SK-N-SH (cell line): ENCODE data around the gene LTK. TPM values are rescaled to one million over a fixed set of nuclear protein-coding genes. Genes with fewer than 3 reads are reported as not detected.

Source experiments
- CTCF ChIA-PET: fragments of 300-600, 350-600 bp; formaldehyde crosslinking; extraction: SDS; loops from one replicate; lab custom pipeline; 2021; lab: Yijun Ruan, JAX
- POLR2A ChIA-PET: fragments of 350-600 bp; sonication (Branson Sonifier 250); formaldehyde crosslinking; extraction: SDS; loops from one replicate; lab custom pipeline; 2020; ENCODE audit warnings: antibody characterized with exemption, inconsistent platforms; lab: Yijun Ruan, JAX
- DNase-seq: peaks from one replicate; pipeline ENCODE4 v3.0.0; 2012
- H2AFZ ChIP-seq: fragments of 200-600 bp; sonication (generic); 2 replicates; pipeline ENCODE4 v1.8.1; 2016; ENCODE audit warnings: antibody characterized with exemption, mild to moderate bottlenecking, low read depth
- H3F3A ChIP-seq: fragments of 200-600 bp; sonication (generic); replicated peaks from 2 replicates; pipeline ENCODE3; 2016; ENCODE audit warnings: antibody characterized with exemption, mild to moderate bottlenecking; ENCODE audit not compliant: insufficient read depth
- H3K27ac ChIP-seq, 2 experiments: fragments of 200-500 bp in 1 of 2; fragments of 200-600 bp in 1 of 2; sonication (Bioruptor generic) in 1 of 2; sonication (generic), shearing (Covaris generic) in 1 of 2; 2 replicates each; pipeline versions ENCODE4 v1.5.1 to v1.6.1; 2014 to 2016; ENCODE audit warnings: low read depth in 2 of 2, inconsistent platforms in 1 of 2, low read length in 1 of 2, mild to moderate bottlenecking in 1 of 2, mixed read lengths in 1 of 2
- H3K27me3 ChIP-seq: fragments of 200-600 bp; sonication (generic), shearing (Covaris generic); 2 replicates; pipeline ENCODE4 v1.6.1; 2016; ENCODE audit warnings: mixed run types; ENCODE audit not compliant: insufficient read depth
- H3K36me3 ChIP-seq, 2 experiments: fragments of 200-500 bp in 1 of 2; fragments of 200-600 bp in 1 of 2; sonication (Bioruptor generic) in 1 of 2; sonication (generic) in 1 of 2; replicated peaks in 1 of 2; 2 replicates each; pipeline versions ENCODE3 to v1.5.1; 2014 to 2016; ENCODE audit warnings: low read length in 1 of 2, mild to moderate bottlenecking in 1 of 2; ENCODE audit not compliant: insufficient read depth in 2 of 2, control insufficient read depth in 1 of 2
- H3K4me1 ChIP-seq, 2 experiments: fragments of 200-500 bp in 1 of 2; fragments of 200-600 bp in 1 of 2; sonication (Bioruptor generic) in 1 of 2; sonication (generic), shearing (Covaris generic) in 1 of 2; 2 replicates each; pipeline versions ENCODE4 v1.5.1 to v1.6.1; 2014 to 2016; ENCODE audit warnings: low read depth in 1 of 2, low read length in 1 of 2, mixed run types in 1 of 2; ENCODE audit not compliant: insufficient read depth in 2 of 2, control insufficient read depth in 1 of 2
- H3K4me2 ChIP-seq: fragments of 200-600 bp; sonication (generic), shearing (Covaris generic); 2 replicates; pipeline ENCODE4 v1.6.1; 2017; ENCODE audit warnings: mixed run types
- H3K4me3 ChIP-seq, 2 experiments: fragments of 200-500 bp in 1 of 2; fragments of 200-600 bp in 1 of 2; sonication (Bioruptor generic) in 1 of 2; sonication (generic), shearing (Covaris generic) in 1 of 2; 2 replicates each; pipeline versions ENCODE4 v1.5.1 to v1.8.1; 2014 to 2016; ENCODE audit warnings: low read depth in 2 of 2, inconsistent platforms in 1 of 2, low read length in 1 of 2, mild to moderate bottlenecking in 1 of 2, mixed read lengths in 1 of 2, moderate library complexity in 1 of 2
- H3K79me2 ChIP-seq: fragments of 200-600 bp; sonication (generic); 2 replicates; pipeline ENCODE4 v1.8.1; 2017; ENCODE audit warnings: mild to moderate bottlenecking; ENCODE audit not compliant: insufficient read depth
- H3K9ac ChIP-seq: fragments of 200-600 bp; sonication (generic); 2 replicates; pipeline ENCODE4 v1.6.1; 2017; ENCODE audit warnings: mixed run types
- H3K9me2 ChIP-seq: fragments of 200-600 bp; sonication (generic); 2 replicates; pipeline ENCODE4 v1.6.1; 2017; ENCODE audit warnings: mixed run types
- H3K9me3 ChIP-seq: fragments of 200-600 bp; sonication (generic); 2 replicates; pipeline ENCODE4 v1.6.1; 2017; ENCODE audit warnings: mixed run types, mild to moderate bottlenecking, moderate library complexity
- H4K20me1 ChIP-seq: fragments of 200-600 bp; sonication (generic); 2 replicates; pipeline ENCODE4 v1.6.1; 2017; ENCODE audit warnings: mild to moderate bottlenecking, mixed run types; ENCODE audit not compliant: insufficient read depth
- CHD2 ChIP-seq: fragments of 150-350 bp; IDR thresholded peaks from 2 replicates; pipeline ENCODE4 v1.6.1; 2018; ENCODE audit warnings: low read length; ENCODE audit not compliant: partially characterized antibody
- FOXJ3 ChIP-seq: sonication (generic); formaldehyde crosslinking; IDR thresholded peaks from 2 replicates; pipeline ENCODE4 v1.5.1; 2020; ENCODE audit warnings: mild to moderate bottlenecking, missing genetic modification reagents
- GATA2 ChIP-seq: sonication (generic); formaldehyde crosslinking; IDR thresholded peaks from 2 replicates; pipeline ENCODE4 v1.5.0; 2020; ENCODE audit warnings: mild to moderate bottlenecking, missing genetic modification reagents
- JUND ChIP-seq: IDR thresholded peaks from 2 replicates; pipeline ENCODE4 v1.4.0; 2012
- MXI1 ChIP-seq: IDR thresholded peaks from 2 replicates; pipeline ENCODE4 v1.6.1; 2012; ENCODE audit warnings: mild to moderate bottlenecking, low read depth, low read length, improper control_type of control experiment
- NFIC ChIP-seq: IDR thresholded peaks from 2 replicates; pipeline ENCODE4 v1.4.0; 2012; ENCODE audit warnings: borderline replicate concordance
- POLR2AphosphoS5 ChIP-seq: IDR thresholded peaks from 2 replicates; pipeline ENCODE4 v1.6.1; 2012; ENCODE audit warnings: low read depth, low read length
- RAD21 ChIP-seq: IDR thresholded peaks from 2 replicates; pipeline ENCODE4 v1.6.1; 2012; ENCODE audit warnings: mild to moderate bottlenecking, low read length
- RCOR1 ChIP-seq: fragments of 150-350 bp; IDR thresholded peaks from 2 replicates; pipeline ENCODE4 v1.6.1; 2017; ENCODE audit warnings: antibody characterized with exemption, low read length
- RXRA ChIP-seq: IDR thresholded peaks from 2 replicates; pipeline ENCODE4 v1.4.0; 2012; ENCODE audit warnings: low read depth, mild to moderate bottlenecking, borderline replicate concordance
- TCF12 ChIP-seq: IDR thresholded peaks from 2 replicates; pipeline ENCODE4 v1.4.0; 2012
- WGBS: methylation state at CpG from one replicate; pipeline ENCODE4 v1.1.6; 2017; ENCODE audit warnings: low lambda C conversion rate; 5-methylcytosine and 5-hydroxymethylcytosine counted together
- polyA plus RNA-seq, 3 experiments: library from polyadenylated mRNA; depleted of rRNA; stranded (reverse); fragments of >200 nt; gene quantifications; 2 replicates each; pipeline ENCODE4 v1.2.3, GENCODE V29; 2012
- TF ChIP-seq, protein P1 (sequence below): fragments of 150-350 bp; IDR thresholded peaks from 2 replicates; pipeline ENCODE4 v1.6.1; 2017; ENCODE audit warnings: antibody characterized with exemption, low read length, low read depth, borderline replicate concordance
- TF ChIP-seq, protein P2 (sequence below): fragments of 150-350 bp; IDR thresholded peaks from 2 replicates; pipeline ENCODE4 v1.6.1; 2016; ENCODE audit warnings: mild to moderate bottlenecking, low read depth, low read length
- TF ChIP-seq, protein P3 (sequence below): fragments of 200-600 bp; sonication (generic); IDR thresholded peaks from 2 replicates; pipeline ENCODE4 v1.6.1; 2017; ENCODE audit warnings: antibody characterized with exemption, mild to moderate bottlenecking, moderate library complexity
- TF ChIP-seq, protein P4 (sequence below): IDR thresholded peaks from 2 replicates; pipeline ENCODE4 v1.4.0; 2012; ENCODE audit warnings: low read depth, borderline replicate concordance
- TF ChIP-seq, protein P5 (sequence below): IDR thresholded peaks from 2 replicates; pipeline ENCODE4; 2012
- TF ChIP-seq, protein P6 (sequence below): IDR thresholded peaks from 2 replicates; pipeline ENCODE4 v1.6.1; 2012; ENCODE audit warnings: mild to moderate bottlenecking, low read depth, low read length, moderate library complexity

LTK gene
- polyA plus RNA-seq, 1 of the 3 experiments (the other 2 are of a cell fraction) = 0.07 TPM

DNA sequence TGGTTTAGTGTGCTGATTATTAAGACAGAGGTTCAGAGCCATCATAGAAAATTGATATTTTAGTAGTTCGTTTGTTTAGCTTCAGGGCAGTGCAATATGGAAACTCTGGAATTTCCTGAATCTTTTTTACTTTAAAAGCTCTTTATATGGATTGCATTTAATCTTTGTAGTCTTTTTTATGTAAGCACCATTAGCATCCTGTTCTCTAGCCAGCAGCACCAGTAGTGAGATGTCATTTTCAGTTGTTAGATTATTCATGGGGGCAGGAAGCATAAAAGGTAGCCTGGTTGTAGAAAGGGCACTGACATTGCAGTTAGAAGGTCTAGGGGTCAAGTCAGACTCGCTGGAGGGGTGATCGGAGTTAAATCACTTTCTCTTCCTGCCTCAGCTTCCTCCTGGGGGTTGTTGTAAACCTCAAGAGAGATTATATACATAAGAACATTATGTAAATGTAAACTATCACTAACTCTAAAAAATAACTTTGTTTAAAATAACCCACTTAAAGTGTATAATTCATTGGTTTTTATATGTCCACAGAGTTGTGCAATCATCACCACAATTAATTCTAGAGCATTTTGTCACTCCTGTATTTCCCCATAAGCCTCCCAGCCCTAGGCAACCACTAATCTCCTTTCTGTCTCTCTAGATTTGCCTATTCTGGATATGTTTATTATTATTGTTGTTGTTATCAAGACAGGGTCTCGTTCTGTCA is 51.4 kb downstream of the LTK start:
- Histone ChIP-seq H3K4me2 (no peak overlapping the region), H3K9me2 (no peaks in the 10 kb centered on the region), H3F3A (peaks cover 20% of the 10 kb centered on the region), H3K9me3 (no peaks in the 10 kb centered on the region), H3K27me3 (no peaks in the 10 kb centered on the region), H4K20me1 (0 out of 2 replicates have a peak, but pooled peaks cover 5% of the 10 kb centered on the region), H3K9ac (no peak overlapping the region), H3K79me2 (peaks cover 11% of the 10 kb centered on the region; the same call in 1 of the 2 replicates), H3K27ac (no peak overlapping the region), H2AFZ (no peak overlapping the region), H3K4me1 (no peaks in the 10 kb centered on the region), H3K36me3 (peaks cover 19 to 53% of the 10 kb centered on the region in 2 experiments), H3K4me3 (no peak overlapping the region)
- ChIA-PET CTCF (no interaction called here), POLR2A (no interaction called here)
- DNase-seq = no peak
- WGBS = 95% methylated on average over 4 of the region's 4 CpGs
- TF ChIP-seq RCOR1 (no peak), JUND (no peak), GATA2 (CRISPR knock-in tag) (no peak), FOXJ3 (CRISPR knock-in tag) (no peak), POLR2AphosphoS5 (no peak), RAD21 (no peak), RXRA (no peak), TCF12 (no peak), CHD2 (no peak), MXI1 (no peak), NFIC (no peak)
- TF ChIP-seq, protein P1, sequence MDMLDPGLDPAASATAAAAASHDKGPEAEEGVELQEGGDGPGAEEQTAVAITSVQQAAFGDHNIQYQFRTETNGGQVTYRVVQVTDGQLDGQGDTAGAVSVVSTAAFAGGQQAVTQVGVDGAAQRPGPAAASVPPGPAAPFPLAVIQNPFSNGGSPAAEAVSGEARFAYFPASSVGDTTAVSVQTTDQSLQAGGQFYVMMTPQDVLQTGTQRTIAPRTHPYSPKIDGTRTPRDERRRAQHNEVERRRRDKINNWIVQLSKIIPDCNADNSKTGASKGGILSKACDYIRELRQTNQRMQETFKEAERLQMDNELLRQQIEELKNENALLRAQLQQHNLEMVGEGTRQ = no peak
- TF ChIP-seq, protein P2, sequence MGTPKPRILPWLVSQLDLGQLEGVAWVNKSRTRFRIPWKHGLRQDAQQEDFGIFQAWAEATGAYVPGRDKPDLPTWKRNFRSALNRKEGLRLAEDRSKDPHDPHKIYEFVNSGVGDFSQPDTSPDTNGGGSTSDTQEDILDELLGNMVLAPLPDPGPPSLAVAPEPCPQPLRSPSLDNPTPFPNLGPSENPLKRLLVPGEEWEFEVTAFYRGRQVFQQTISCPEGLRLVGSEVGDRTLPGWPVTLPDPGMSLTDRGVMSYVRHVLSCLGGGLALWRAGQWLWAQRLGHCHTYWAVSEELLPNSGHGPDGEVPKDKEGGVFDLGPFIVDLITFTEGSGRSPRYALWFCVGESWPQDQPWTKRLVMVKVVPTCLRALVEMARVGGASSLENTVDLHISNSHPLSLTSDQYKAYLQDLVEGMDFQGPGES = no peak
- TF ChIP-seq, protein P3, sequence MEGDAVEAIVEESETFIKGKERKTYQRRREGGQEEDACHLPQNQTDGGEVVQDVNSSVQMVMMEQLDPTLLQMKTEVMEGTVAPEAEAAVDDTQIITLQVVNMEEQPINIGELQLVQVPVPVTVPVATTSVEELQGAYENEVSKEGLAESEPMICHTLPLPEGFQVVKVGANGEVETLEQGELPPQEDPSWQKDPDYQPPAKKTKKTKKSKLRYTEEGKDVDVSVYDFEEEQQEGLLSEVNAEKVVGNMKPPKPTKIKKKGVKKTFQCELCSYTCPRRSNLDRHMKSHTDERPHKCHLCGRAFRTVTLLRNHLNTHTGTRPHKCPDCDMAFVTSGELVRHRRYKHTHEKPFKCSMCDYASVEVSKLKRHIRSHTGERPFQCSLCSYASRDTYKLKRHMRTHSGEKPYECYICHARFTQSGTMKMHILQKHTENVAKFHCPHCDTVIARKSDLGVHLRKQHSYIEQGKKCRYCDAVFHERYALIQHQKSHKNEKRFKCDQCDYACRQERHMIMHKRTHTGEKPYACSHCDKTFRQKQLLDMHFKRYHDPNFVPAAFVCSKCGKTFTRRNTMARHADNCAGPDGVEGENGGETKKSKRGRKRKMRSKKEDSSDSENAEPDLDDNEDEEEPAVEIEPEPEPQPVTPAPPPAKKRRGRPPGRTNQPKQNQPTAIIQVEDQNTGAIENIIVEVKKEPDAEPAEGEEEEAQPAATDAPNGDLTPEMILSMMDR = no peak
- TF ChIP-seq, protein P4, sequence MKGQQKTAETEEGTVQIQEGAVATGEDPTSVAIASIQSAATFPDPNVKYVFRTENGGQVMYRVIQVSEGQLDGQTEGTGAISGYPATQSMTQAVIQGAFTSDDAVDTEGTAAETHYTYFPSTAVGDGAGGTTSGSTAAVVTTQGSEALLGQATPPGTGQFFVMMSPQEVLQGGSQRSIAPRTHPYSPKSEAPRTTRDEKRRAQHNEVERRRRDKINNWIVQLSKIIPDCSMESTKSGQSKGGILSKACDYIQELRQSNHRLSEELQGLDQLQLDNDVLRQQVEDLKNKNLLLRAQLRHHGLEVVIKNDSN = no peak
- TF ChIP-seq, protein P5, sequence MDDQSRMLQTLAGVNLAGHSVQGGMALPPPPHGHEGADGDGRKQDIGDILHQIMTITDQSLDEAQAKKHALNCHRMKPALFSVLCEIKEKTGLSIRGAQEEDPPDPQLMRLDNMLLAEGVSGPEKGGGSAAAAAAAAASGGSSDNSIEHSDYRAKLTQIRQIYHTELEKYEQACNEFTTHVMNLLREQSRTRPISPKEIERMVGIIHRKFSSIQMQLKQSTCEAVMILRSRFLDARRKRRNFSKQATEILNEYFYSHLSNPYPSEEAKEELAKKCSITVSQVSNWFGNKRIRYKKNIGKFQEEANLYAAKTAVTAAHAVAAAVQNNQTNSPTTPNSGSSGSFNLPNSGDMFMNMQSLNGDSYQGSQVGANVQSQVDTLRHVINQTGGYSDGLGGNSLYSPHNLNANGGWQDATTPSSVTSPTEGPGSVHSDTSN = no peak
- TF ChIP-seq, protein P6, sequence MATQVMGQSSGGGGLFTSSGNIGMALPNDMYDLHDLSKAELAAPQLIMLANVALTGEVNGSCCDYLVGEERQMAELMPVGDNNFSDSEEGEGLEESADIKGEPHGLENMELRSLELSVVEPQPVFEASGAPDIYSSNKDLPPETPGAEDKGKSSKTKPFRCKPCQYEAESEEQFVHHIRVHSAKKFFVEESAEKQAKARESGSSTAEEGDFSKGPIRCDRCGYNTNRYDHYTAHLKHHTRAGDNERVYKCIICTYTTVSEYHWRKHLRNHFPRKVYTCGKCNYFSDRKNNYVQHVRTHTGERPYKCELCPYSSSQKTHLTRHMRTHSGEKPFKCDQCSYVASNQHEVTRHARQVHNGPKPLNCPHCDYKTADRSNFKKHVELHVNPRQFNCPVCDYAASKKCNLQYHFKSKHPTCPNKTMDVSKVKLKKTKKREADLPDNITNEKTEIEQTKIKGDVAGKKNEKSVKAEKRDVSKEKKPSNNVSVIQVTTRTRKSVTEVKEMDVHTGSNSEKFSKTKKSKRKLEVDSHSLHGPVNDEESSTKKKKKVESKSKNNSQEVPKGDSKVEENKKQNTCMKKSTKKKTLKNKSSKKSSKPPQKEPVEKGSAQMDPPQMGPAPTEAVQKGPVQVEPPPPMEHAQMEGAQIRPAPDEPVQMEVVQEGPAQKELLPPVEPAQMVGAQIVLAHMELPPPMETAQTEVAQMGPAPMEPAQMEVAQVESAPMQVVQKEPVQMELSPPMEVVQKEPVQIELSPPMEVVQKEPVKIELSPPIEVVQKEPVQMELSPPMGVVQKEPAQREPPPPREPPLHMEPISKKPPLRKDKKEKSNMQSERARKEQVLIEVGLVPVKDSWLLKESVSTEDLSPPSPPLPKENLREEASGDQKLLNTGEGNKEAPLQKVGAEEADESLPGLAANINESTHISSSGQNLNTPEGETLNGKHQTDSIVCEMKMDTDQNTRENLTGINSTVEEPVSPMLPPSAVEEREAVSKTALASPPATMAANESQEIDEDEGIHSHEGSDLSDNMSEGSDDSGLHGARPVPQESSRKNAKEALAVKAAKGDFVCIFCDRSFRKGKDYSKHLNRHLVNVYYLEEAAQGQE = no peak
